ENCODE results near the gene CNPY1. TPM values are rescaled to one million over a fixed set of nuclear protein-coding genes. Genes with fewer than 3 reads are reported as not detected.

CNPY1 gene
- total and polyA plus RNA-seq, 8 donors: 0.18 TPM; not detected in 7

DNA sequence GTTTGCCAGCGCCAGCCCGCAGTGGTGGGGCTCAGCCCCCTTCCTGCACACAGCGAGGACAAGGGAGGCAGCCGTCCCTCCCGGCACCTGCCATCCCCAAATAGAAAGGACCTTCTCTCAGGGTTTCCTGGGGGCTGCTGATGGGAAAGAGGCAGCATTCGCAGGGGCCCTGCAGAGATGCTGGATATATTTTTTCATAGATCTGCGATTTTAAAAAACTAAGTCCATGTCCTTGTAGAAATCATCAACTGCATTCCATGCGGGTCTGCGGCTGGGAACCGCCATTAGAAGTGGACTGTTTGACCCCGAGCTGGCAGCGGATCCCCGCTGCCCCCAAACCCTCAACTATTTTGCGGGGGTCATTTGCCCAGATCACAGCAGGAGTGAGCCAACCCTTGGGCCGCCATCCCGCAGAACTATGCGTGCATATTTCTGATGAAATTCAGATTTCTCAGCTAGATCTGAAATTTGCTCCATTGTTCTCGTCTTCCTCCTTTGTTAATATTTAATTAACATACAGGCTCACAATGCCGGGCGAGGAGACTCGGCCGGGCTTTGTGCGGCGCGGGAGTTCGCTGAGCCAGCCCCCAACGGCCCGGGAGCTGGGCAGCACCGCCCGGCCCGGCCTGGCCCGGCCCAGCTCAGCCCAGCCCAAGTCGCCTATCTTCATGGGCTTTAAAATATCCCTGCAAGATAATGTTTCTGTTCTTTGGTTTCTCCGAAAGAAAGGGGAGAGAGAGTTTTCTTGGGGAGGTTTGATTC lies 86.5 kb downstream of the CNPY1 start:
- Histone ChIP-seq H3K4me1 (peaks cover 20 to 44% (median 36%) of the 10 kb centered on the region in 4 donors), H3K27me3 (peaks cover 64 to 97% (median 96%) of the 10 kb centered on the region in 3 donors), H3K9me3 (no peaks in the 10 kb centered on the region), H3K36me3 (no peaks in the 10 kb centered on the region), H3K4me3 (no peak overlapping the region), H3K27ac (no peak overlapping the region)
- intact Hi-C loops (cut with DNase I; ENCODE audit: low total_unique reads): no loop called here
- DNase-seq: no peak
- 4 to 9% (median 7%) methylated on average over 23 to 34 of the region's 34 CpGs for WGBS, 5 donors
- TF ChIP-seq POLR2AphosphoS5 (IDR thresholded peaks at IDR 0.05): no peak
- TF ChIP-seq, protein P1, sequence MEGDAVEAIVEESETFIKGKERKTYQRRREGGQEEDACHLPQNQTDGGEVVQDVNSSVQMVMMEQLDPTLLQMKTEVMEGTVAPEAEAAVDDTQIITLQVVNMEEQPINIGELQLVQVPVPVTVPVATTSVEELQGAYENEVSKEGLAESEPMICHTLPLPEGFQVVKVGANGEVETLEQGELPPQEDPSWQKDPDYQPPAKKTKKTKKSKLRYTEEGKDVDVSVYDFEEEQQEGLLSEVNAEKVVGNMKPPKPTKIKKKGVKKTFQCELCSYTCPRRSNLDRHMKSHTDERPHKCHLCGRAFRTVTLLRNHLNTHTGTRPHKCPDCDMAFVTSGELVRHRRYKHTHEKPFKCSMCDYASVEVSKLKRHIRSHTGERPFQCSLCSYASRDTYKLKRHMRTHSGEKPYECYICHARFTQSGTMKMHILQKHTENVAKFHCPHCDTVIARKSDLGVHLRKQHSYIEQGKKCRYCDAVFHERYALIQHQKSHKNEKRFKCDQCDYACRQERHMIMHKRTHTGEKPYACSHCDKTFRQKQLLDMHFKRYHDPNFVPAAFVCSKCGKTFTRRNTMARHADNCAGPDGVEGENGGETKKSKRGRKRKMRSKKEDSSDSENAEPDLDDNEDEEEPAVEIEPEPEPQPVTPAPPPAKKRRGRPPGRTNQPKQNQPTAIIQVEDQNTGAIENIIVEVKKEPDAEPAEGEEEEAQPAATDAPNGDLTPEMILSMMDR (IDR thresholded peaks at IDR 0.05): no peak
- no peak for TF ChIP-seq POLR2A (IDR thresholded peaks at IDR 0.05)
- TF ChIP-seq EP300 (IDR thresholded peaks at IDR 0.05): no peak

DNA sequence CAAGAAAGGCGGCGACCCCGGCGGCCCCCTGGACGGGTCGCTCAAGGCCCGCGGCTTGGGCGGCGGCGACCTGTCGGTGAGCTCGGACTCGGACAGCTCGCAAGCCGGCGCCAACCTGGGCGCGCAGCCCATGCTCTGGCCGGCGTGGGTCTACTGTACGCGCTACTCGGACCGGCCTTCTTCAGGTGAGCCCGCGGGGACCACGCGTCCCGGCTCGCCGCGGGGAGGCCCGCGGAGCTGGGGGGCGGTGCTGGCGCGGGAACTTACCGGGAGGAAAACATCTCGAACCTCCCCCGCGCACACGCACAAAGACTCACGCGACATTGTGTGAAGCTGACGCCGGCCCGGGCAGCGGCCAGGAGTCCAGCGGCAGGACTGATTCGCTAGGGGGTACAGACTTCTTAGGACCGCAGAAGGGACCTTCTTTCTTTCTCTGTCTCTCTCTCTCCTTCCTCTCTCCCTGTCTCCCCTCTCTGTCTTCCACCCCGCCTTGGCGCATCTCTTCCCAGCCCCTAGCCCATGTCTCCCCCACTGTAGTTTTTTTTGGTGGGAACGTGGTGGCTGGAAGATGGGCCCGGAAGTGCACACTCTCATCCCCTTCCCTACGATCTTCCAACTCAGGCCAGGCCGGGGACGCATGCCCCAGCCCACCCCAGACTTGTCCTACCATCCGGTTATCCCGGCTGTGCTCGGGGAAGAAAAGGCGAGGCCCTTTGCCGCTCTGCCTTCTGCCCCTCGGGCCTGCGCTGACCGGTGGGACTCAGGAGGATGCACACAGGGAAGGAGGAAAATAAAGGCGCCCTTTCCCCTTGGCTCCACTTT lies 87.3 kb downstream of the CNPY1 start:
- no peaks in the 10 kb centered on the region for H3K36me3 ChIP-seq
- H3K4me3 ChIP-seq: peak overlapping the region; percentile 27 to 51 (median 34)
- peaks cover 66 to 97% (median 96%) of the 10 kb centered on the region in 3 donors for H3K27me3 ChIP-seq
- peaks cover 27 to 52% (median 44%) of the 10 kb centered on the region in 4 donors for H3K4me1 ChIP-seq
- no peak for DNase-seq
- WGBS, 5 donors: 3 to 5% (median 4%) methylated on average over 31 to 68 of the region's 68 CpGs
- intact Hi-C loops (cut with DNase I; ENCODE audit: low total_unique reads): no loop called here
- no peaks in the 10 kb centered on the region for H3K9me3 ChIP-seq
- TF ChIP-seq EP300 (IDR thresholded peaks at IDR 0.05) (no peak), POLR2AphosphoS5 (IDR thresholded peaks at IDR 0.05) (no peak), POLR2A (IDR thresholded peaks at IDR 0.05) (no peak)
- TF ChIP-seq, protein P1 (IDR thresholded peaks at IDR 0.05): no peak
- H3K27ac ChIP-seq: no peak overlapping the region

DNA sequence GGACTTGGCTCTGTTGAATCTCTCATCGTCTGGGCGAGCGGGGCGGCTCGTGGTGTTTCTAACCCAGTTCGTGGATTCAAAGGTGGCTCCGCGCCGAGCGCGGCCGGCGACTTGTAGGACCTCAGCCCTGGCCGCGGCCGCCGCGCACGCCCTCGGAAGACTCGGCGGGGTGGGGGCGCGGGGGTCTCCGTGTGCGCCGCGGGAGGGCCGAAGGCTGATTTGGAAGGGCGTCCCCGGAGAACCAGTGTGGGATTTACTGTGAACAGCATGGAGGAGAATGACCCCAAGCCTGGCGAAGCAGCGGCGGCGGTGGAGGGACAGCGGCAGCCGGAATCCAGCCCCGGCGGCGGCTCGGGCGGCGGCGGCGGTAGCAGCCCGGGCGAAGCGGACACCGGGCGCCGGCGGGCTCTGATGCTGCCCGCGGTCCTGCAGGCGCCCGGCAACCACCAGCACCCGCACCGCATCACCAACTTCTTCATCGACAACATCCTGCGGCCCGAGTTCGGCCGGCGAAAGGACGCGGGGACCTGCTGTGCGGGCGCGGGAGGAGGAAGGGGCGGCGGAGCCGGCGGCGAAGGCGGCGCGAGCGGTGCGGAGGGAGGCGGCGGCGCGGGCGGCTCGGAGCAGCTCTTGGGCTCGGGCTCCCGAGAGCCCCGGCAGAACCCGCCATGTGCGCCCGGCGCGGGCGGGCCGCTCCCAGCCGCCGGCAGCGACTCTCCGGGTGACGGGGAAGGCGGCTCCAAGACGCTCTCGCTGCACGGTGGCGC lies 88.1 kb downstream of the CNPY1 start, which contains the start of gene EN2:
EN2 (plus strand) TSS at position 19 of the 767 bp plus-strand sequence; CDS start at position 268, 249 bp downstream.
- Histone ChIP-seq H3K36me3 (no peaks in the 10 kb centered on the region), H3K4me1 (peaks cover 34 to 60% (median 52%) of the 10 kb centered on the region in 4 donors), H3K9me3 (no peaks in the 10 kb centered on the region), H3K4me3 (peak within 1 kb of the TSS; percentile 38 to 59 (median 50)), H3K27ac (no peak within 1 kb of the TSS), H3K27me3 (peaks cover 68 to 97% (median 96%) of the 10 kb centered on the region in 3 donors)
- 2 to 6% (median 2%) methylated on average over 38 to 105 of the region's 105 CpGs for WGBS, 5 donors
- DNase-seq: peak in 1 of 2 donors; percentile 40
- TF ChIP-seq EP300 (IDR thresholded peaks at IDR 0.05) (no peak), POLR2A (IDR thresholded peaks at IDR 0.05) (no peak), POLR2AphosphoS5 (IDR thresholded peaks at IDR 0.05) (no peak)
- TF ChIP-seq, protein P1 (IDR thresholded peaks at IDR 0.05): no peak
- intact Hi-C loops (cut with DNase I; ENCODE audit: low total_unique reads): no loop called here

Measured in stomach (tissue), 9 donors.